ENCODE measurements around the gene SMIM41. TPM values are rescaled to one million over a fixed set of nuclear protein-coding genes. Genes with fewer than 3 reads are reported as not detected.

Gene SMIM41
- polyA plus RNA-seq, 4 donors = 0.46 to 1.6 (median 0.80) TPM; not detected in 1

GRCh38 chr12:52045794-52046199 is 33.7 kb upstream of the SMIM41 start:
- DNase-seq = peak; percentile 66 to 68
- H3K4me3 ChIP-seq (ENCODE audit: low read depth in 1 of 3, low read length in 3 of 3) = no peak overlapping the region
- peak overlapping the region in 1 of 3 donors; percentile 19 for H3K27ac ChIP-seq (ENCODE audit: low read depth in 1 of 3, low read length in 2 of 3)
- WGBS, 3 donors = 3 to 25% (median 8%) methylated on average over 4 of the region's 4 CpGs
- FAIRE-seq = no peak
- H3K27me3 ChIP-seq (ENCODE audit: control insufficient read depth in 3 of 3, insufficient read depth in 3 of 3, low read length in 3 of 3) = peaks cover 0 to 1% (median 0%) of the 10 kb centered on the region in 3 donors
- H3K9me3 ChIP-seq (ENCODE audit: control insufficient read depth in 2 of 2, insufficient read depth in 1 of 2, low read depth in 1 of 2, low read length in 1 of 2) = no peaks in the 10 kb centered on the region
- H3K36me3 ChIP-seq (ENCODE audit: control insufficient read depth in 3 of 3, insufficient read depth in 2 of 3, low read depth in 1 of 3, low read length in 3 of 3) = peaks cover 0 to 13% (median 0%) of the 10 kb centered on the region in 3 donors
- H3K4me1 ChIP-seq (ENCODE audit: control insufficient read depth in 3 of 3, insufficient read depth in 2 of 3, low read depth in 1 of 3, low read length in 2 of 3) = peaks cover 8 to 26% (median 10%) of the 10 kb centered on the region in 3 donors

GRCh38 chr12:52046859-52047258 is 32.6 kb upstream of the SMIM41 start:
- peaks cover 8 to 24% (median 9%) of the 10 kb centered on the region in 3 donors for H3K4me1 ChIP-seq (ENCODE audit: control insufficient read depth in 3 of 3, insufficient read depth in 2 of 3, low read depth in 1 of 3, low read length in 2 of 3)
- DNase-seq (no peak), FAIRE-seq (no peak)
- no peaks in the 10 kb centered on the region for H3K9me3 ChIP-seq (ENCODE audit: control insufficient read depth in 2 of 2, insufficient read depth in 1 of 2, low read depth in 1 of 2, low read length in 1 of 2)
- WGBS, 3 donors = 81 to 95% (median 89%) methylated on average over 4 to 7 of the region's 7 CpGs
- peaks cover 0 to 13% (median 0%) of the 10 kb centered on the region in 3 donors for H3K36me3 ChIP-seq (ENCODE audit: control insufficient read depth in 3 of 3, insufficient read depth in 2 of 3, low read depth in 1 of 3, low read length in 3 of 3)
- H3K27ac ChIP-seq (ENCODE audit: low read depth in 1 of 3, low read length in 2 of 3) = no peak overlapping the region
- H3K4me3 ChIP-seq (ENCODE audit: low read depth in 1 of 3, low read length in 3 of 3) = no peak overlapping the region
- peaks cover 0 to 3% (median 0%) of the 10 kb centered on the region in 3 donors for H3K27me3 ChIP-seq (ENCODE audit: control insufficient read depth in 3 of 3, insufficient read depth in 3 of 3, low read length in 3 of 3)

DNA sequence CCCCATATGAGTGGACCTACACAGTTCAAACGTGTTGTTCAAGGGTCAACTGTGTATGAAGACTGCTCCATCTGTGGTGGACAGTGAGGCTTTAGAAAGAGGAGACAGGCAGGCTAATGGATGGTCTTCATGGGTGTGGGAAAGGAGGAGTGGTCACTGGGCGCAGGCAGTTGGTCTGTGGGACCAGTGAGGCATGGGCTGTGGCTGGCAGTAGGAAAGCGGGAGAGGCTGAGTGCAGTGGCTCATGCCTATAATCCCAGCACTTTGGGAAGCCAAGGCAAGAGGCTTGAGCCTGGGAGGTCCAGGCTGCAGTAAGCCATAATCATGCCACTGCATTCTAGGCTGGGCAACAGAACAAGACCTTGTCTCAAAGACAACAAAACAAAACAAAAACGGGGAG is 30.2 kb upstream of the SMIM41 start:
- FAIRE-seq = no peak

GRCh38 chr12:52049688-52050087 is 29.8 kb upstream of the SMIM41 start:
- WGBS, 3 donors = 77 to 90% (median 85%) methylated on average over 5 of the region's 5 CpGs
- no peak overlapping the region for H3K4me3 ChIP-seq (ENCODE audit: low read depth in 1 of 3, low read length in 3 of 3)

More for the DNA sequence above, 30.2 kb upstream of the SMIM41 start:
- peaks cover 0 to 3% (median 0%) of the 10 kb centered on the region in 3 donors for H3K27me3 ChIP-seq (ENCODE audit: control insufficient read depth in 3 of 3, insufficient read depth in 3 of 3, low read length in 3 of 3)
- H3K27ac ChIP-seq (ENCODE audit: low read depth in 1 of 3, low read length in 2 of 3) = no peak overlapping the region
- peaks cover 8 to 34% (median 9%) of the 10 kb centered on the region in 3 donors for H3K4me1 ChIP-seq (ENCODE audit: control insufficient read depth in 3 of 3, insufficient read depth in 2 of 3, low read depth in 1 of 3, low read length in 2 of 3)
- no peak for DNase-seq
- no peak overlapping the region for H3K4me3 ChIP-seq (ENCODE audit: low read depth in 1 of 3, low read length in 3 of 3)
- 72 to 85% (median 76%) methylated on average over 4 of the region's 4 CpGs for WGBS, 3 donors
- H3K9me3 ChIP-seq (ENCODE audit: control insufficient read depth in 2 of 2, insufficient read depth in 1 of 2, low read depth in 1 of 2, low read length in 1 of 2) = no peaks in the 10 kb centered on the region
- H3K36me3 ChIP-seq (ENCODE audit: control insufficient read depth in 3 of 3, insufficient read depth in 2 of 3, low read depth in 1 of 3, low read length in 3 of 3) = peaks cover 0 to 11% (median 0%) of the 10 kb centered on the region in 3 donors

DNA sequence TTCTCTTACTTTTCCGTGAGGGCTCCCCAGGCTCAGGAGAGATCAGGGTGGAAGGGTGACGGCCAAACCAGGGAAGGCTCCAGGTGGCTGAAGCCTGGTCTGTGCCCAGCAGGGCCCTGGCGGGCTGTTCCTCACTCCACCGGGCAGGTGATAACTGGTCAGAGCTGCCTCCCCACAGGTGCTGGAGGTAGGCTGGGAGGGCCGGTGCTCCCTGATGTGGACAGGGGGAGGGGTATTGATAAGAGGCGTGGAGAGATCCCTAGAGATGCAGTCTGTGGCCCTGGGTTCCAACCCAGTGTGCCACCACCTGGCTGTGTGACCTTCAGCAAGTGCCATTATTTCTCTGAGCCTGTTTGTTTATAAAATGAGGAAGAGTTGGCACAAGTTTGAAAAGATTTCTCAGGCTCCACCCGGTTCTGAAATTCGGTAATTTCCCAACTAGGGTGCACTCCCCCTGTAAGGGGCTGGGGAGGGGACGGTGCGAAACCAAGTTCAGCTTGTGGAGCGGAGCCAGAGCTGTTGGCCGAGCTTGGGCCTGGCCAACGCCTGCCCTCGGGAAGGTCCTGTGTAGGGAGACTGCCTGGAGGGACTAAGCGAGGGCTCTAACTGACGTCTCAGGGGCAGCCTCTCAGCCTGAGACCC is 29.3 kb upstream of the SMIM41 start:
- H3K27ac ChIP-seq (ENCODE audit: low read depth in 1 of 3, low read length in 2 of 3) = peak overlapping the region; percentile 70 to 96 (median 86)
- H3K4me3 ChIP-seq (ENCODE audit: low read depth in 1 of 3, low read length in 3 of 3) = peak overlapping the region; percentile 40 to 59 (median 46)
- H3K9me3 ChIP-seq (ENCODE audit: control insufficient read depth in 2 of 2, insufficient read depth in 1 of 2, low read depth in 1 of 2, low read length in 1 of 2) = no peaks in the 10 kb centered on the region
- H3K4me1 ChIP-seq (ENCODE audit: control insufficient read depth in 3 of 3, insufficient read depth in 2 of 3, low read depth in 1 of 3, low read length in 2 of 3) = peaks cover 8 to 34% (median 9%) of the 10 kb centered on the region in 3 donors
- H3K36me3 ChIP-seq (ENCODE audit: control insufficient read depth in 3 of 3, insufficient read depth in 2 of 3, low read depth in 1 of 3, low read length in 3 of 3) = peaks cover 0 to 21% (median 0%) of the 10 kb centered on the region in 3 donors
- no peak for FAIRE-seq
- peaks cover 0 to 3% (median 0%) of the 10 kb centered on the region in 3 donors for H3K27me3 ChIP-seq (ENCODE audit: control insufficient read depth in 3 of 3, insufficient read depth in 3 of 3, low read length in 3 of 3)
- WGBS, 3 donors = 15 to 26% (median 25%) methylated on average over 16 of the region's 16 CpGs
- peak in 1 of 2 donors; percentile 33 for DNase-seq

More at GRCh38 chr12:52049688-52050087, 29.8 kb upstream of the SMIM41 start:
- Histone ChIP-seq H3K4me1 (ENCODE audit: control insufficient read depth in 3 of 3, insufficient read depth in 2 of 3, low read depth in 1 of 3, low read length in 2 of 3) (peaks cover 8 to 34% (median 9%) of the 10 kb centered on the region in 3 donors), H3K27me3 (ENCODE audit: control insufficient read depth in 3 of 3, insufficient read depth in 3 of 3, low read length in 3 of 3) (peaks cover 0 to 3% (median 0%) of the 10 kb centered on the region in 3 donors), H3K27ac (ENCODE audit: low read depth in 1 of 3, low read length in 2 of 3) (peak overlapping the region in 1 of 3 donors; percentile 96), H3K36me3 (ENCODE audit: control insufficient read depth in 3 of 3, insufficient read depth in 2 of 3, low read depth in 1 of 3, low read length in 3 of 3) (peaks cover 0 to 15% (median 0%) of the 10 kb centered on the region in 3 donors), H3K9me3 (ENCODE audit: control insufficient read depth in 2 of 2, insufficient read depth in 1 of 2, low read depth in 1 of 2, low read length in 1 of 2) (no peaks in the 10 kb centered on the region)
- no peak for FAIRE-seq
- no peak for DNase-seq

DNA sequence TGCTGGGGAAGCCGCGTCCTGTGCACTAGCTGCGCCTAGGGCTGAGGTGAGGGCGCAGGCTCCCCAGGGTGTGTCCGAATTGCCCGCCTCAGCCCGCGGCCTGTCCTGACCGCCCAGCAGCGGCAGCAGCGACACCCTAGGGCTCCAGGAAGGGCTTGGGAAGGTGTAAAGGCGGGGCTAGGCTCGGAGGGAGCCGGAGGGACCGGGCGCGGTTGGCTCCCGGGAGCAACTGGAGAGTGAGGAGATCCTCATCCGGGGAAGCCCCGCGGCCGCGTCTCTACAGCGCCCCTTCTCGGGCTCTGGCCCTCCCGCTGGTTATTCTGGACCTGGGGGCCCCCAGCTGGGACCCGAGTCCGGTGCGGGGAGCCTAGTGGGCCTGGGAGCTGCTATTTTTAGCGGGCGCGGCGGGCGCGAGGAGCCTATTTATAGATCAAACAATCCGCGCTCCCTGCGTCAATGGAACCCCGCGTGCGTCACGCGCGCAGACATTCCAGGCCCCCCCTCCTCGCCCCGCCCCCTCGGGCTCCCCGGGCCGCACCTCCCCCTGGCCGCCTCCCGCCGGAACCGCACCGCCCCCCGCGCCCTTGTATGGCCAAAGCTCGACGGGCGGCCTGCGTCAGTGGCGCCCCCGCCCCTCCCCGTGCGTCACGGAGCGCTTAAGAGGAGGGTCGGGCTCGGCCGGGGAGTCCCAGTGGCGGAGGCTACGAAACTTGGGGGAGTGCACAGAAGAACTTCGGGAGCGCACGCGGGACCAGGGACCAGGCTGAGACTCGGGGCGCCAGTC is 28.6 kb upstream of the SMIM41 start, which contains the start of gene NR4A1:
Gene NR4A1 (plus strand): TSS at position 685 of the 784 bp plus-strand sequence. CDS start 2,887 bp downstream, outside the sequence.
- H3K27me3 ChIP-seq (ENCODE audit: control insufficient read depth in 3 of 3, insufficient read depth in 3 of 3, low read length in 3 of 3) = peaks cover 0 to 3% (median 0%) of the 10 kb centered on the region in 3 donors
- peak; percentile 93 to 97 for DNase-seq
- peak within 1 kb of the TSS; percentile 81 to 96 (median 86) for H3K27ac ChIP-seq (ENCODE audit: low read depth in 1 of 3, low read length in 2 of 3)
- FAIRE-seq = no peak
- H3K4me3 ChIP-seq (ENCODE audit: low read depth in 1 of 3, low read length in 3 of 3) = peak within 1 kb of the TSS; percentile 55 to 75 (median 59)
- peaks cover 6 to 27% (median 8%) of the 10 kb centered on the region in 3 donors for H3K4me1 ChIP-seq (ENCODE audit: control insufficient read depth in 3 of 3, insufficient read depth in 2 of 3, low read depth in 1 of 3, low read length in 2 of 3)
- peaks cover 0 to 27% (median 0%) of the 10 kb centered on the region in 3 donors for H3K36me3 ChIP-seq (ENCODE audit: control insufficient read depth in 3 of 3, insufficient read depth in 2 of 3, low read depth in 1 of 3, low read length in 3 of 3)
- 0 to 1% (median 1%) methylated on average over 45 to 77 of the region's 77 CpGs for WGBS, 3 donors
- H3K9me3 ChIP-seq (ENCODE audit: control insufficient read depth in 2 of 2, insufficient read depth in 1 of 2, low read depth in 1 of 2, low read length in 1 of 2) = no peaks in the 10 kb centered on the region

- peak overlapping the region; percentile 78 to 96 (median 81) for H3K27ac ChIP-seq (ENCODE audit: low read depth in 1 of 3, low read length in 2 of 3)
- H3K4me3 ChIP-seq (ENCODE audit: low read depth in 1 of 3, low read length in 3 of 3) = peak overlapping the region in 2 of 3 donors; percentile 55 to 59
- WGBS, 3 donors = 13 to 46% (median 25%) methylated on average over 7 of the region's 7 CpGs
- no peaks in the 10 kb centered on the region for H3K9me3 ChIP-seq (ENCODE audit: control insufficient read depth in 2 of 2, insufficient read depth in 1 of 2, low read depth in 1 of 2, low read length in 1 of 2)
- DNase-seq (peak; percentile 57 to 76), FAIRE-seq (no peak)
- peaks cover 0 to 3% (median 0%) of the 10 kb centered on the region in 3 donors for H3K27me3 ChIP-seq (ENCODE audit: control insufficient read depth in 3 of 3, insufficient read depth in 3 of 3, low read length in 3 of 3)
- peaks cover 3 to 22% (median 6%) of the 10 kb centered on the region in 3 donors for H3K4me1 ChIP-seq (ENCODE audit: control insufficient read depth in 3 of 3, insufficient read depth in 2 of 3, low read depth in 1 of 3, low read length in 2 of 3)
- peaks cover 0 to 41% (median 2%) of the 10 kb centered on the region in 3 donors for H3K36me3 ChIP-seq (ENCODE audit: control insufficient read depth in 3 of 3, insufficient read depth in 2 of 3, low read depth in 1 of 3, low read length in 3 of 3)
These were observed 26.9 kb upstream of the SMIM41 start for GRCh38 chr12:52052468-52053186.
